A549 (cell line): ENCODE data around the gene BRD8. TPM values are rescaled to one million over a fixed set of nuclear protein-coding genes. Genes with fewer than 3 reads are reported as not detected.

ENCODE experiments used
- ATAC-seq, 2 experiments: fragments of 200-7000 bp in 1 of 2; fragments of >200 bp in 1 of 2; cut with Nextera tagmentation in 1 of 2; cut with Tn5 transposase in 1 of 2; 3 replicates each; pipeline versions ENCODE4 v1.8.0 to v1.9.1; 2018 to 2020; ENCODE audit warnings: mild to moderate bottlenecking in 1 of 2, moderate library complexity in 1 of 2
- CTCF ChIA-PET: fragments of 300-600 bp; sonication (Branson Sonifier 250); formaldehyde crosslinking; extraction: SDS; loops from one replicate; lab custom pipeline; 2021; ENCODE audit warnings: antibody characterized with exemption, inconsistent platforms; lab: Yijun Ruan, JAX
- POLR2A ChIA-PET: fragments of 350-600 bp; formaldehyde crosslinking; extraction: SDS; loops from one replicate; lab custom pipeline; 2021; ENCODE audit warnings: antibody characterized with exemption, inconsistent platforms; lab: Yijun Ruan, JAX
- DNase-seq, 2 experiments: peaks; one replicate each; pipeline versions ENCODE4 v3.0.0 to v3.0.0-alpha.2; 2011 to 2016; ENCODE audit warnings: low read depth in 1 of 2, low spot score in 1 of 2
- FAIRE-seq: peaks from 2 replicates; lab custom pipeline; 2011; peaks lifted over from hg19 to GRCh38; lab: Jason Lieb, UNC
- H3K27ac ChIP-seq, 2 experiments: fragments of >200 bp; sonication (Bioruptor Twin); formaldehyde crosslinking; 3 replicates each; pipeline ENCODE4 v1.5.1; 2016 to 2017
- H3K4me1 ChIP-seq: fragments of >200 bp; sonication (Bioruptor Twin); formaldehyde crosslinking; 3 replicates; pipeline ENCODE4 v1.6.1; 2016
- H3K4me2 ChIP-seq: fragments of >200 bp; sonication (Bioruptor Twin); formaldehyde crosslinking; 3 replicates; pipeline ENCODE4 v1.6.1; 2016
- H3K4me3 ChIP-seq: fragments of >200 bp; sonication (Bioruptor Twin); formaldehyde crosslinking; 3 replicates; pipeline ENCODE4 v1.5.1; 2016
- H3K9me3 ChIP-seq: fragments of >200 bp; sonication (Bioruptor Twin); formaldehyde crosslinking; 3 replicates; pipeline ENCODE4 v1.6.1; 2016
- BHLHE40 ChIP-seq: IDR thresholded peaks from 2 replicates; pipeline ENCODE4 v1.6.1; 2012; ENCODE audit warnings: low read depth, low read length, inconsistent platforms
- CEBPB ChIP-seq, 2 experiments: fragments of >200 bp in 1 of 2; sonication (Bioruptor Twin) in 1 of 2; formaldehyde crosslinking in 1 of 2; IDR thresholded peaks; 2 replicates each; pipeline ENCODE4 v1.6.1; 2012 to 2016
- EHMT2 ChIP-seq: fragments of 200-600 bp; sonication (generic); IDR thresholded peaks from 2 replicates; pipeline ENCODE4 v1.6.1; 2016; ENCODE audit warnings: antibody characterized with exemption, low read depth, mild to moderate bottlenecking, moderate library complexity
- EP300 ChIP-seq, 2 experiments: fragments of >200 bp; sonication (Bioruptor Twin); formaldehyde crosslinking; IDR thresholded peaks; 2 replicates in 1 of 2; 3 replicates in 1 of 2; pipeline ENCODE4 v1.6.1; 2016 to 2017
- ESRRA ChIP-seq: fragments of 150-350 bp; IDR thresholded peaks from 2 replicates; pipeline ENCODE4 v1.6.1; 2014; ENCODE audit warnings: mild to moderate bottlenecking, low read length, borderline replicate concordance
- FOSL2 ChIP-seq, 2 experiments: fragments of 450-650 bp in 1 of 2; fragments of >200 bp in 1 of 2; sonication (Bioruptor Twin) in 1 of 2; formaldehyde crosslinking; IDR thresholded peaks; 2 replicates each; pipeline versions ENCODE4 v1.5.0 to v1.6.1; 2016 to 2020; ENCODE audit warnings: mild to moderate bottlenecking in 1 of 2, moderate library complexity in 1 of 2
- FOXS1 ChIP-seq: fragments of 250-450 bp; sonication (Bioruptor Pico); IDR thresholded peaks from 2 replicates; pipeline ENCODE4 v1.5.0; 2020; ENCODE audit warnings: mild to moderate bottlenecking, moderate library complexity
- GATA3 ChIP-seq: IDR thresholded peaks from 2 replicates; pipeline ENCODE4 v1.6.1; 2012; ENCODE audit warnings: borderline replicate concordance
- HEYL ChIP-seq: fragments of 250-450 bp; sonication (Bioruptor Pico); IDR thresholded peaks from 2 replicates; pipeline ENCODE4 v1.8.0; 2021; ENCODE audit warnings: mild to moderate bottlenecking, moderate library complexity
- HOXA7 ChIP-seq: fragments of 250-450 bp; sonication (Bioruptor Pico); IDR thresholded peaks from 2 replicates; pipeline ENCODE4 v1.5.0; 2020; ENCODE audit warnings: mild to moderate bottlenecking, moderate library complexity
- HOXB5 ChIP-seq: fragments of 250-450 bp; sonication (Bioruptor Pico); IDR thresholded peaks from 2 replicates; pipeline ENCODE4 v1.5.0; 2020; ENCODE audit warnings: mild to moderate bottlenecking, moderate library complexity
- JUN ChIP-seq, 2 experiments: fragments of >200 bp; sonication (Bioruptor Twin); formaldehyde crosslinking; IDR thresholded peaks; 2 replicates in 1 of 2; 3 replicates in 1 of 2; pipeline ENCODE4 v1.6.1; 2016 to 2017
- MYC ChIP-seq: IDR thresholded peaks from 2 replicates; pipeline ENCODE4 v1.6.1; 2012; ENCODE audit warnings: mild to moderate bottlenecking, inconsistent platforms, low read length, improper control_type of control experiment, borderline replicate concordance
- NPAS2 ChIP-seq: fragments of 250-450 bp; sonication (Bioruptor Pico); IDR thresholded peaks from 2 replicates; pipeline ENCODE4 v1.8.0; 2022; ENCODE audit warnings: mild to moderate bottlenecking, moderate library complexity, borderline replicate concordance
- PHF8 ChIP-seq: fragments of 200-600 bp; sonication (generic); IDR thresholded peaks from 2 replicates; pipeline ENCODE4 v1.6.1; 2016; ENCODE audit warnings: low read depth, mild to moderate bottlenecking, antibody characterized with exemption, moderate library complexity, borderline replicate concordance
- POLR2A ChIP-seq: IDR thresholded peaks from 2 replicates; pipeline ENCODE4 v1.6.1; 2012; ENCODE audit warnings: mild to moderate bottlenecking, low read length
- RCOR1 ChIP-seq: fragments of 150-350 bp; IDR thresholded peaks from 2 replicates; pipeline ENCODE4 v1.6.1; 2014; ENCODE audit warnings: antibody characterized with exemption, low read length, low read depth
- RFX5 ChIP-seq: fragments of 450-650 bp; IDR thresholded peaks from 2 replicates; pipeline ENCODE4 v1.7.1; 2014; ENCODE audit warnings: antibody characterized with exemption, mild to moderate bottlenecking, moderate library complexity
- RNF2 ChIP-seq: fragments of 200-600 bp; sonication (generic); IDR thresholded peaks from 2 replicates; pipeline ENCODE4 v1.6.1; 2016; ENCODE audit warnings: low read depth, mild to moderate bottlenecking, antibody characterized with exemption, moderate library complexity, borderline replicate concordance
- SMC3 ChIP-seq: fragments of >200 bp; sonication (Bioruptor Twin); formaldehyde crosslinking; IDR thresholded peaks from 3 replicates; pipeline ENCODE4 v1.6.1; 2018; ENCODE audit warnings: inconsistent platforms
- SREBF2 ChIP-seq: fragments of 450-650 bp; IDR thresholded peaks from 2 replicates; pipeline ENCODE4 v1.6.1; 2014; ENCODE audit warnings: mild to moderate bottlenecking, moderate library complexity
- TFCP2L1 ChIP-seq: fragments of 250-450 bp; sonication (Bioruptor Pico); IDR thresholded peaks from 2 replicates; pipeline ENCODE4 v1.5.0; 2021; ENCODE audit warnings: mild to moderate bottlenecking
- TP53 ChIP-seq: fragments of 250-450 bp; sonication (Bioruptor Pico); IDR thresholded peaks from 2 replicates; pipeline ENCODE4 v1.5.0; 2021; ENCODE audit warnings: mild to moderate bottlenecking, moderate library complexity
- ZFP36 ChIP-seq: fragments of 450-650 bp; IDR thresholded peaks from 2 replicates; pipeline ENCODE4 v1.6.1; 2014; ENCODE audit warnings: borderline replicate concordance; ENCODE audit not compliant: partially characterized antibody
- ZNF302 ChIP-seq: fragments of 250-450 bp; sonication (Bioruptor Pico); IDR thresholded peaks from 2 replicates; pipeline ENCODE4 v1.9.0; 2021; ENCODE audit warnings: inconsistent platforms, mild to moderate bottlenecking, moderate library complexity
- ZSCAN20 ChIP-seq: fragments of 250-450 bp; sonication (Bioruptor Pico); IDR thresholded peaks from 2 replicates; pipeline ENCODE4 v1.8.0; 2022; ENCODE audit warnings: mild to moderate bottlenecking, moderate library complexity
- WGBS: methylation state at CpG from one replicate; pipeline ENCODE4 v1.1.6; 2017; ENCODE audit errors: missing lambda C conversion rate; 5-methylcytosine and 5-hydroxymethylcytosine counted together
- polyA plus RNA-seq, 4 experiments: library from polyadenylated mRNA; depleted of rRNA in 3 of 4; stranded (reverse); fragments of >200 nt; fragmentation: RNase III in 1 of 4; extraction: RNeasy Plus Mini Kit Qiagen cat#74134 plus additional on column Dnase treatment in 1 of 4; gene quantifications; 2 replicates in 3 of 4; 3 replicates in 1 of 4; pipeline ENCODE4 v1.2.3, GENCODE V29; 2011 to 2017
- TF ChIP-seq, protein P1 (sequence below): fragments of 150-350 bp; IDR thresholded peaks from 2 replicates; pipeline ENCODE4 v1.6.1; 2014; ENCODE audit warnings: low read depth, mild to moderate bottlenecking, low read length
- TF ChIP-seq, protein P2 (sequence below): fragments of >200 bp; sonication (Bioruptor Twin); formaldehyde crosslinking; IDR thresholded peaks from 3 replicates; pipeline ENCODE4 v1.6.1; 2016
- TF ChIP-seq, protein P3 (sequence below): IDR thresholded peaks from 2 replicates; pipeline ENCODE4 v1.6.1; 2012; ENCODE audit warnings: low read depth, borderline replicate concordance
- TF ChIP-seq, protein P4 (sequence below): IDR thresholded peaks from 2 replicates; pipeline ENCODE4 v1.6.1; 2012

BRD8 gene
- polyA plus RNA-seq, 2 of the 4 experiments (the other 2 are of a cell fraction): 65.7 to 85.8 TPM

DNA sequence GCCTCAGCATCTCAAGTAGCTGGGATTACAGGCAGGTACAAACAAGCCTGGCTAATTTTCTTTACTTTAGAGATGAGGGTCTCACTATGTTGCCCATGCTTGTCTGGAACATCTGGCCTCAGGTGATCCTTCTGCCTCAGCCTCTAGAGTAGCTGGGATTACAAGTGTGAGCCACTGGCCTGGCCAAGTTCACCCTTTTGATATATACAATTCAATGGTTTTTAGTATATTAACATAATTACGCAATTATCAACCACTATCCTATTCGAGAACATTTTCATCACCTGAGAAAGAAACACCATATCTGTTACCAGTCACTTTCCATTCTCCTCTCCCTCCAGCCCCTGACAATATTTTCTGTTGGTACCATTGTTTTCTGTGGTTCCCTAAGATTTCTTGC, 38.4 kb upstream of the BRD8 start:
- no peaks in the 10 kb centered on the region for H3K9me3 ChIP-seq
- TF ChIP-seq GATA3 (no peak), CEBPB (IDR thresholded peaks at IDR 0.05) (peak; percentile 38 to 41; a peak in 2 of 4 replicates), MYC (no peak)
- DNase-seq: no peak
- no peak overlapping the region for H3K27ac ChIP-seq
- ATAC-seq: no peak
- POLR2A ChIA-PET: no interaction called here
- peaks cover 6% of the 10 kb centered on the region; the same call in 2 of the 3 replicates for H3K4me1 ChIP-seq
- CTCF ChIA-PET: interaction anchor here (0.9 to 2.1 kb wide), 4 partner anchors 36 to 196 kb away, joined by 3 to 11 read pairs (median 6); no protein-coding TSS in a partner anchor
- H3K4me3 ChIP-seq: no peak overlapping the region
- 76% methylated on average over 2 of the region's 2 CpGs for WGBS
- H3K4me2 ChIP-seq: no peak overlapping the region
- FAIRE-seq: no peak

DNA sequence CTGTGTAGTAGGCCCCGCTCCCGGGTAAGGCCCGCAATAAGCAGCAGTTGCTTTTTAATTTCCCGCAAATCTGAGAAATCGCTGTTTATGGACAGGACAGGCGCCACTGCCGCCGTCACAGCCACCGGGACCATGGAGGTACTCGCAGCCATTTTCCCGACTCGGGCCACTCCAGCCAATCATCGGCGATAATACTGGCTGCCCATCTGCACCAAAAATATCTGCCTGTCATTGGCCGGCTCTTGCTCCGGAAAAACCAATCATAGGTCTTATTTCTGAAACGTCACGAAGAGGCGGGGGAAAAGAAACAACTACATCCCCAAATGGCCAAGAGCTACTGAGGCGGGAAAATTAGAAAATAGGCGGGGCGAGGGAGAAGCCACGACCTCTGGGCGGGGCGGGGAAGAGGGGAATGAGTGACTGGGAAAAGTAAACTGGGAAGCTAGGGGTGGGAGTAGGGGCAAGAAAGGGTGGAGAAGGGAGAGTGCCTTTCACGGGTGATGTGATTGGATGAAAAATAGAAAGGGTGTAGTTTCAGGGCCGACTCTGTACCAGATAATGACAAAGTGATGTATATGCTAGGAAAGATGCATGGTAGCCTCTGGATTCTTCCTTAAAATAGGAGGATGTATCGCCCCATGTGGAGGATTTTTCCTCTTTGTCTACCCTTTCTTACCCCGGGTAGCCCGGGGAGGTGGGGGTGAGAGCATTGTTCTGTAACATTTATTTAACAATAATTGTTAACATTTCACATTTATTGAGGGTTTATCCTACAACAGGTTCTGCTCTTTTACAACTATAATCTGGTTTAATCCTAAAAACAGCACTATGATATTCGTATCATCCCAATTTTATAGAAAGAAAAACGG, 35.0 kb upstream of the BRD8 start, which contains the start of gene CDC23:
Gene CDC23 (minus strand): TSS at position 163 of the 869 bp plus-strand sequence. CDS start 11 bp downstream, at position 152.
- Histone ChIP-seq H3K27ac (peak within 1 kb of the TSS; percentile 80 to 91), H3K4me2 (peak within 1 kb of the TSS; percentile 66), H3K4me1 (peaks cover 6% of the 10 kb centered on the region; the same call in 2 of the 3 replicates), H3K9me3 (no peaks in the 10 kb centered on the region), H3K4me3 (peak within 1 kb of the TSS; percentile 85)
- ATAC-seq (peak; percentile 98 to 99), FAIRE-seq (peak; percentile 51), DNase-seq (peak; percentile 99 to 100)
- ChIA-PET POLR2A (interaction anchor here (0.6 to 1.9 kb wide), 19 partner anchors 9 to 330 kb away, joined by 3 to 14 read pairs (median 4); partner anchors contain the start of genes CDC25C, EGR1, FAM53C and KDM3B), CTCF (interaction anchor here (0.8 to 4.1 kb wide), 6 partner anchors 10 to 139 kb away, joined by 3 to 18 read pairs (median 6); partner anchors contain the start of gene KDM3B)
- WGBS: 1% methylated on average over 31 of the region's 32 CpGs
- no peak for TF ChIP-seq FOSL2 (IDR thresholded peaks at IDR 0.05)
- 0 out of 2 replicates have a peak, but pooled peaks have one; percentile 7 for TF ChIP-seq FOSL2 (CRISPR knock-in tag; IDR thresholded peaks at IDR 0.05)
- TF ChIP-seq ESRRA: no peak
- TF ChIP-seq MYC: 0 out of 2 replicates have a peak, but pooled peaks have one; percentile 24
- TF ChIP-seq SREBF2: no peak
- peak; percentile 90; the same call in 1 of the 2 replicates for TF ChIP-seq PHF8
- no peak for TF ChIP-seq RNF2
- TF ChIP-seq, protein P1, sequence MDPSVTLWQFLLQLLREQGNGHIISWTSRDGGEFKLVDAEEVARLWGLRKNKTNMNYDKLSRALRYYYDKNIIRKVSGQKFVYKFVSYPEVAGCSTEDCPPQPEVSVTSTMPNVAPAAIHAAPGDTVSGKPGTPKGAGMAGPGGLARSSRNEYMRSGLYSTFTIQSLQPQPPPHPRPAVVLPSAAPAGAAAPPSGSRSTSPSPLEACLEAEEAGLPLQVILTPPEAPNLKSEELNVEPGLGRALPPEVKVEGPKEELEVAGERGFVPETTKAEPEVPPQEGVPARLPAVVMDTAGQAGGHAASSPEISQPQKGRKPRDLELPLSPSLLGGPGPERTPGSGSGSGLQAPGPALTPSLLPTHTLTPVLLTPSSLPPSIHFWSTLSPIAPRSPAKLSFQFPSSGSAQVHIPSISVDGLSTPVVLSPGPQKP: no peak
- TF ChIP-seq, protein P2, sequence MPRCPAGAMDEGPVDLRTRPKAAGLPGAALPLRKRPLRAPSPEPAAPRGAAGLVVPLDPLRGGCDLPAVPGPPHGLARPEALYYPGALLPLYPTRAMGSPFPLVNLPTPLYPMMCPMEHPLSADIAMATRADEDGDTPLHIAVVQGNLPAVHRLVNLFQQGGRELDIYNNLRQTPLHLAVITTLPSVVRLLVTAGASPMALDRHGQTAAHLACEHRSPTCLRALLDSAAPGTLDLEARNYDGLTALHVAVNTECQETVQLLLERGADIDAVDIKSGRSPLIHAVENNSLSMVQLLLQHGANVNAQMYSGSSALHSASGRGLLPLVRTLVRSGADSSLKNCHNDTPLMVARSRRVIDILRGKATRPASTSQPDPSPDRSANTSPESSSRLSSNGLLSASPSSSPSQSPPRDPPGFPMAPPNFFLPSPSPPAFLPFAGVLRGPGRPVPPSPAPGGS: 0 out of 3 replicates have a peak, but pooled peaks have one; percentile 27
- TF ChIP-seq EHMT2: no peak
- no peak for TF ChIP-seq RCOR1
- no peak for TF ChIP-seq ZFP36
- TF ChIP-seq, protein P3, sequence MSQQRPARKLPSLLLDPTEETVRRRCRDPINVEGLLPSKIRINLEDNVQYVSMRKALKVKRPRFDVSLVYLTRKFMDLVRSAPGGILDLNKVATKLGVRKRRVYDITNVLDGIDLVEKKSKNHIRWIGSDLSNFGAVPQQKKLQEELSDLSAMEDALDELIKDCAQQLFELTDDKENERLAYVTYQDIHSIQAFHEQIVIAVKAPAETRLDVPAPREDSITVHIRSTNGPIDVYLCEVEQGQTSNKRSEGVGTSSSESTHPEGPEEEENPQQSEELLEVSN: peak; percentile 82
- TF ChIP-seq RFX5: peak; percentile 46; the same call in 1 of the 2 replicates
- TF ChIP-seq EP300 (IDR thresholded peaks at IDR 0.05): no peak
- TF ChIP-seq ZSCAN20 (CRISPR knock-in tag): no peak
- TF ChIP-seq JUN (IDR thresholded peaks at IDR 0.05): peak in 1 of 2 experiments; percentile 66; a peak in 3 of 5 replicates
- no peak for TF ChIP-seq FOXS1 (CRISPR knock-in tag)
- no peak for TF ChIP-seq GATA3
- no peak for TF ChIP-seq SMC3
- TF ChIP-seq HOXA7: no peak
- no peak for TF ChIP-seq TFCP2L1 (CRISPR knock-in tag)
- TF ChIP-seq TP53 (CRISPR knock-in tag): no peak
- TF ChIP-seq ZNF302: no peak
- no peak for TF ChIP-seq HOXB5
- no peak for TF ChIP-seq BHLHE40
- TF ChIP-seq, protein P4, sequence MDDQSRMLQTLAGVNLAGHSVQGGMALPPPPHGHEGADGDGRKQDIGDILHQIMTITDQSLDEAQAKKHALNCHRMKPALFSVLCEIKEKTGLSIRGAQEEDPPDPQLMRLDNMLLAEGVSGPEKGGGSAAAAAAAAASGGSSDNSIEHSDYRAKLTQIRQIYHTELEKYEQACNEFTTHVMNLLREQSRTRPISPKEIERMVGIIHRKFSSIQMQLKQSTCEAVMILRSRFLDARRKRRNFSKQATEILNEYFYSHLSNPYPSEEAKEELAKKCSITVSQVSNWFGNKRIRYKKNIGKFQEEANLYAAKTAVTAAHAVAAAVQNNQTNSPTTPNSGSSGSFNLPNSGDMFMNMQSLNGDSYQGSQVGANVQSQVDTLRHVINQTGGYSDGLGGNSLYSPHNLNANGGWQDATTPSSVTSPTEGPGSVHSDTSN: peak; percentile 50; the same call in 1 of the 2 replicates
- TF ChIP-seq POLR2A: peak; percentile 60
- no peak for TF ChIP-seq HEYL (CRISPR knock-in tag)
- TF ChIP-seq NPAS2: no peak
